NCI-H526 treated with DMSO at 0.1 percent for 48 hours (cell line): Measurements from ENCODE around the gene TBX18.

Experiments
- DNase-seq: peaks from one replicate; lab custom pipeline; 2025; lab: John Stamatoyannopoulos, UW

The TBX18 gene

DNA sequence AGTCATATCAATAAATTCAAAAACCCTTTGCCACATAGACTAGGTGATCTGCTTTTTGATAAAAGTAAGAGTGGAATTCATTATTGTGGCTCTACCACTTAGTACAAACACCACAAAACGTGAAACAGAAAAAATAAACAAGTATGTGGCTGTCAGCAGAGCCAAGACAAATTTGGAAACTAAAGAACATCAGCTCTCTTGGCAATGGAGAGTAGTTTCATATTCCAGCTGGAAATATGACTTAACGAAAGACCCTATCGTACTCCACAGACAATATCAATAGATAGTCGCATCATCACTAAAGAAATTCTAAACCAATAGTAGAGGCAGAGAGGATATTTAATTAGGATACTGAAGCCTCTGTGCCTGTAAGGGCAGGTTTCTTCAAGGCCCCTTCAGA is 20.8 kb downstream of the TBX18 start:
- DNase-seq: no peak

DNA sequence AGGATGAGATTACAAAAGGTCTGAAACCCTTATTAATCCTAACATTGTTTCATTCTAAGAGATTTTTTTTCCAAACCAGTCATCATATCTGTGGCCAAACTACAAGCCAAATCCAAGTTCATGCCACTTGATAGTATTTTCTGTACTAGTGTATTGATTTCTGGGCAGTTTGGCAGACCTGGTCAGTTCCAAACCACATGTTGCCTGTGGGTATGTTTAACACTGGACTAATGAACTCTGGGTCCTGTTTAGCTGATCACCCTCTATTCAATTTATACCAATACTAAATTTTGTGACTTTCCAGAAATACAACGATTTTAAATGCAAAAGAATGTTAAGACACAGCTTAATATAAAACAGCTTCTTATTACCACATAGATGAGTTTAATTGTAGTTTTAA is 24.0 kb downstream of the TBX18 start:
- no peak for DNase-seq

GRCh38 chr6:84739866-84740208 is 24.6 kb downstream of the TBX18 start:
- no peak for DNase-seq

- DNase-seq: no peak
Observed at GRCh38 chr6:84738996-84739865, 25.2 kb downstream of the TBX18 start.

DNA sequence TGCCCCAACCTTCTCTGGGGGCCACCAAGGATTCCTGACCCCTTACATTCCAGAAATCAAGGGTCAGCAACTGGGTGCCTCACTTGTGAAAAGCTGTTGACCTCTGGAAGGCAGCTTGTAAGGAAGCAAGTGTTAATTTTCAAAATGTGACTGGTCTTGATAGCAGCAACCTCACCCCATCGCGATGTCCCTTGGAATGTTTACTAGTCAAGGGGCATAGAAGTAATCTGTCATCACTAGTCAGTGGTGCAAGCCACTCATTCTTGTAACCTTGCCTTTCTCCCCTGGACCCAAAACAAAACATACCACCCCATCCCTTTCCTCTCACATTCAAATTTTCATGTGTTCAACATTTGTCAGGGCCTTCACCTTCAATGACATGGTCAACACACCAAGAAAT is 30.5 kb downstream of the TBX18 start:
- DNase-seq: no peak

GRCh38 chr6:84731901-84732300 is 32.5 kb downstream of the TBX18 start:
- DNase-seq: no peak

DNA sequence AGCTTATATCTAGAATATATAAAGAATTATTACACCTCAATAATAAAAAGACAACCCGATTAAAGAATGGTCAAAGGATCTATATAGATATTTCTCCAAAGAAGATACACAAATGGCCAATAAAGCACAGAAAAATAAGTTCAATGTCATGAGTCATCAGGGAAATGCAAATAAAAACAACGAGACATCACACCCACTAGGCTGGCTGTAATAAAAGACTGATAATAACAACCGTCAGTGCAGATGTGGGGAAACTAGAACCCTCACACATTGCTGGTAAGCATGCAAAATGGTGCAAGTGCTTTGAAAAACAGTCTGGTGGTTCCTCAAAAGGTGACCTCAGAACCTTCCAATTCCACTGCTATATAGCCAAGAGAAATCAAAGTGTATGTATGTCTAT is 33.0 kb downstream of the TBX18 start:
- DNase-seq: no peak

- DNase-seq: no peak
Observed at GRCh38 chr6:84728602-84729001, 35.8 kb downstream of the TBX18 start.

GRCh38 chr6:84719152-84719551 is 45.2 kb downstream of the TBX18 start:
- DNase-seq: no peak

DNA sequence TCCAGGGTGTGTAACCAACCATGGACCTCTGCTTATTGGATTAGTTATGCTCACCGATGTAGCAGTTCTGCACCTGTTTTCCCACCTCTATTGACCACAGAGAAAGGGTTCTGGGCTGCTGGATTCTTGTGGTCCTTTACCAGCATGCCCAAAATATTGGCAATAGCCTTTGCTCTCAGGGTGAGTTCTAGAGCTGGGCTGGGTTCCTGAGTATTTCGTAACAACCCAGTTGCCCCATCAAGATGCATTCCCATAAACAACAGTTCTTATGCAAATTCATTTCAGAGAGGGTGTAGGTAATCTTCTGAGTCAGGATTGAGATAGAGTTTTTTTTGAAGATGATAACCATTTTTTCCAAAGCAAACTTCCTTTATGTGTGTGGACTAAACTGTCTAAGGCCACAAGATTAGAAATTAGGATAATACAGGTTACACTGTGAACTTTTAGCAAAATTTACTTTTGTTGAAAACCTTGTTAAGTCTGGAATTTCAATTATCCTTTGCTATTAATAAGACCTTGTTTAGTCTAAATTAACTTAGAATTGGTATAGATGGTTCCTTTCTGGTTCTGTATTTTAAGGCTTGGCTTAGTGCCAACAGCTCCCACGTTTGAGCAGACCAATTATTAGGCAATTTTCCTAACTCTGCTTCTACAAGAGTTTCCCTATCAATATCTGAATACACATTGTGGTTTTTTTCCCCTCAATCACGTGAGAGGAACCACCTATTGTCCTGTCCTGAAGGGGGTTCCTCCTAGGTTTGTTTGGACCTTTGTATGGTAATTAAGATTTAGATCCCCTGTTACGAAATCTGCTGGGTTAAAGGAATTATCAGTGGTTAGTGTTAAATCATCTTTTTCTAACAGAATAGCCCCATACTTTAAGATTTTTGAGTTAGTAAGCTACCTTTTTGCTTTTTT is 46.1 kb downstream of the TBX18 start:
- no peak for DNase-seq

DNA sequence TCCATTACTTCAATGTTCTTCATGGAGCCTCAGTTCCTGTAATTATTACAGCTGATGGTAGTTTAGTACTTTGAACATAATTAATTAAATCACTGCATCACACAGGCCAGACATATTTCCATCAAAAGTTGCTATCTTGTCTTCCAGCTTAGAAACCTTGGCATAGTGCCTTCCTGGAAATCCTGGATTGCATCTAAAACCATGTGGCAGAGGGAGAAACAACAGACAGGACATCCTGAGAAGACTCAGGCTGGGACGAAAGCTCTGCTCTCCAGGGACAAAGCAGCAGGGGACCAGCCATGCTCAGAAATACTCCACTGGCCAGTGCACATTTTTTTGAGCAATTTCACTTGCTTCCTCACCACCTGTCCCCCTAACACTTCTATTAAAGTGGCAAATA is 55.3 kb downstream of the TBX18 start:
- DNase-seq: no peak

DNA sequence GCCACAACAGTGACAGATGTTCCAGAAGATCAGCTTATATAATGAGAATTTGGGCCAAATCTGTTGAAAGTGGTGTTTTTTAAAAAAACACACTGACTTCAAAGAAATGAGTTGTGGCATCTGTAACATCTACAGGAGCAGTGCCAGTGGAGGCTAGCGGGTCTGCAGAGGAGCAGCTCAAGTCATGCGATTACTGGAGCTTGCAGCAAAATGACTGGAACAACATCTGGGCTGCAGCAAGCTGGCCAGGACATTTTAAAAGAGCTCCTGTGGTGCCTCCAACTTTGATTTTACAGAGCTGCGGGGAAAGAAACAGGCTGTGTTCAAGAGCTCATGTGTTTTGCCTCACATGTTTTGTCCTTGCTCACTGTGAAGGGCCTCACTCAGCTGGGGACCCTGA is 57.2 kb downstream of the TBX18 start:
- DNase-seq: no peak

- no peak for DNase-seq
Observed at GRCh38 chr6:84696166-84696565, 68.2 kb downstream of the TBX18 start.

DNA sequence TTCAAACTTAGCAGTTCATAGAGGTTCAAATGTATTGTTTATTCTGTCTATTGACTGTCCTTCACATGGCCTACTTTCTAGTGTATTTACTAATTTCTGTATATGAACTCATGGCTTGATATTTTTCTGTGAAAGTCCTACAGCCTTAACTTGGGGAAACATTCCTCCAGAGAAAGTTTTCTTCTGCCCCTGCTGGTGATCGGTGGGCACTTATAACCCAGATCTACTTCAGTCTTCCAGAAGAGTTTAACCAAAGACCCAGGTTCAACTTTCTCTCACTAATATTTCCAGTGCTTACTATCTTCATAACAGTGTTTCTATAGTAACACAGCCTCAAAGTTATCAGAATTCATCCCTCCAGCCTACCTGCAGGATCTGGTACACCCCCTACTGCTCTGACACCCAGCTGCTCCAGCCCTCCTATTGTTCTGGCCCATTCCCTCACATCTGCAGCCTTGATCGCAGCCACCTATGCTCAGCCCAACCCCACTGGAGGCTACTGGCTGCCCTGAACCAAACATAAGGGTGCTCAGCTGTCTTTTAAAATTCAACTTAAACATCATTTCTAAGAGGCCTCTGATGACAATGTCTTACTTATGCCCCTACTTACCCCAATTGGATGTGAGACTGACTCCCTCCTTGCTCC is 72.3 kb downstream of the TBX18 start:
- no peak for DNase-seq

DNA sequence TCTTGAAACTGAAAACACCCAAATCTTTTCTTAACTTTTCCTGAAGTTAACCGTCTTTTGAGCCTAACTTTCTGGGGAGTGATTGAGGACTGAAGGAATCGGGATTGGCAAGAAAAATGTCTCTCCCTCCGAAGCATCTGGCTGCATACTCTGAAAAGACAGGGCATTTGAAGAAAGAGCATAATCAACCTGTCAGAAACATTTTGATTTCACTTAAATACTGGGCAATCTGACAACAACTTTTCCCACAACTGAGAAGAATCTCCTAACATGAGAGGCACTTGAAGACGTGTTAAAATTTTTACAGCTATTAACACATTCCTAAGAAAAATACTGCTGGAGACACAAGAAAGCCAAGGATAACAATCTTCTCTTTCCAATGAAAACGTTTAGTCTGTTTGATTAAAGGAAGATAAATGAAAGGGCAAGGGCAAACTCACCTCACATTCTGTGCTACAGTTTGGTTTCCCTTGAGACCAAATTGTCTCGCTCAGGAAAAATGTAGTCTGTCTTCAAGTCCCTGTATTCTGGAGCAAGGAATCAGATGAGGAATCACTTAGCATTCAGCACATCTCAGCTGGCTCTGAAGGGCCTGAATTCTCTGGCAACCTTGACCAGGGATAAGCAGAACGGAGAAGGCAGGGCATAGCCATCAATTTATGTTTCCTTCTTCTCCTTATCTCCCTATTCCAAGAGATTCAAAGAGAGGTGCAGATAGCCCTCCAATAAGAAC is 76.1 kb downstream of the TBX18 start:
- DNase-seq: no peak

DNA sequence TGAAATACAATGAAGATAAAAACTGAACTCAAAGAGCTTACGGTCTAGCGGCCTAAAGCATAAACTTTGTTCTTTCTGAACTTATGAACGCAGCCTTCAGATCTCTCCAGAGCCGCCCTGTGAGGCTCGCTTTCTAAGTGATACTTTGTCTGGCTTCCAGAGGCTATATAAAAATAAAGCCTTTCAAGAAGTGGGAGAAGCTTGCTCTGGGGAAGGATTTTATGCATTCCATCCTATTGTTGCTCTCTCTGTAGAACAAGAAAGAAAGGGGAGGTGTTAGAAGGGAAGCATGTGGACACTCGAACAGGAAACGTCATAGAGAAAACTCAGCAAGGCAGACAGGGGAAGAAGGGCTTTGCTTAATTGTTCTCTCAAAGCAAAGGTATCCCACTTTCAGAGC is 77.0 kb downstream of the TBX18 start:
- no peak for DNase-seq

- peak; percentile 9 for DNase-seq
Observed at GRCh38 chr6:84685983-84686584, 78.3 kb downstream of the TBX18 start.

DNA sequence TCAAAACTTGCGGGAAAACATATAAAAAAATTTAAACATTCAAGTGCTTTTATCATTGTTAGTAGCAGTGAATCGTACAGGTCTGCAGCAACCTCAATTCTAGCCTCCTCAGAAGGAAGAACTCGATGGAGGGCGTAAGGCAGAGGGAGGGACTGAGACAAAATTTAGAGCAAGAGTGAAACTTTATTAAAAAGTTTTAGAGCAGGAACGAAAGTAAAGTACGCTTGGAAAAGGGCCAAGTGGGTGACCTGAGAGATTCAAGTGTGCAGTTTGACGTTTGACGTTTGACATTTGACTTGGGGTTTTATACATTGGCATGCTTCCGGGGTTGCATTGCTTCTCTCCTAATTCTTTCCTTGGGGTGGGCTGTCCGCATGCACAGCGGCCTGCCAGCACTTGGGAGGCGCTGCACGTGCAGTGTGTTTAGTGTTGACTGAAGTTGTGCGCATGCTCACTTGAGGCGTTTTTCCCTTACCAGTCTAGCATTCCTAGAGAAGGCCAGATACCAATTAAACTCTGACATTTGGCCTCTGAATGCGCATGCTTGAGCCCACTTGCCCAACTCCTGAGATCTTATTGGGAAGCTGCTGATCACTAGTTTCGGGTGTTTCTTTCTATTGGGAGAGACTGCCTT is 82.6 kb downstream of the TBX18 start:
- no peak for DNase-seq

DNA sequence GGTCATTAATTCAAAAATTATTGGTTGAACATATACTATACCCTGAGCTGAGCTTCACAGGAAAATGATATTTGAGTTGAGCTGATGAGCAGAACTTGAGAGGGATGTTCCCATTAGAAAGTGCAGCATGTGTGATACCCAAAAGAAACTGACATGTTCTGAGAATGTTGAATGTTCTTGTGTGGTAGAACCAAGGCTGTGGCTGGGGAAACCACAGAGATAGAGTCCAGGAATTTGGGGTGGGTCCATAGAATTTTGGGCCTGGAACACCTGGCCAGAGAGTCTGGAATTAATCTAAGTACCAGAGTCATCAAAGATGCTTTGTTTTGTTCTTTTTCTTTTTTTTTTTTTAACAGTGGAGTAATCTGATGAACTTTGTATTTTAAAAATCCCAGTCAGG is 88.7 kb downstream of the TBX18 start:
- no peak for DNase-seq

- DNase-seq: no peak
Observed at GRCh38 chr6:84674395-84674794, 90.0 kb downstream of the TBX18 start.

DNA sequence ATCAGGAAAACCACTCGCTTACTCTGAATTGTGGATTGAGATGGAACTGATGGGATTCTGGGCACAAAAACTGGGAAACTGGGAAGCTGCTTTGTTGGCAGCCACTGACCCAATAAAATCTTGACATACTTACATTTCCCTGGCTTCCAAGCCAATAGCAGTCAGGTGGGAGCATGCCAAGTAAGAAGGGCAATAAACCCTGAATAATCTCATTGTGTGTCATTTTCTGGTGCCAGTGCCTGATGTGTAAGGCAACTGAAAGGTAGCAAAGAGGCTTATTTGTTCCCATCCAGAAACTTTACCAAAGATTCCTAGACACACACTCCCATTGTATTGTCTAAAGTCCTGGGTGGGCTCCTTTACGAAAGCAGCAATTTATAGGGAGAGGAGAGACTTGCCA is 93.2 kb downstream of the TBX18 start:
- DNase-seq: no peak
